IPS-18a (cell line): Measurements from ENCODE around the gene ZFYVE28.

Experiments used
- H3K27ac ChIP-seq: one replicate; pipeline ENCODE4 v1.5.1; 2013; ENCODE audit warnings: low read length
- H3K27me3 ChIP-seq: one replicate; pipeline ENCODE4 v1.6.1; 2013; ENCODE audit warnings: mild to moderate bottlenecking, low read length; ENCODE audit not compliant: control insufficient read depth, insufficient read depth
- H3K36me3 ChIP-seq: one replicate; pipeline ENCODE4 v1.6.1; 2013; ENCODE audit warnings: low read depth, low read length; ENCODE audit not compliant: control insufficient read depth
- H3K4me1 ChIP-seq: one replicate; pipeline ENCODE4 v1.6.1; 2013; ENCODE audit warnings: low read depth, low read length; ENCODE audit not compliant: control insufficient read depth
- H3K4me3 ChIP-seq: one replicate; pipeline ENCODE4 v1.5.1; 2013; ENCODE audit warnings: low read length
- H3K9ac ChIP-seq: one replicate; pipeline ENCODE4 v1.6.1; 2013; ENCODE audit warnings: mild to moderate bottlenecking, low read length, moderate library complexity
- H3K9me3 ChIP-seq: one replicate; pipeline ENCODE4 v1.6.1; 2013; ENCODE audit warnings: low read depth, low read length; ENCODE audit not compliant: control insufficient read depth

ZFYVE28 gene

GRCh38 chr4:2412534-2412884 lies 5.9 kb downstream of the ZFYVE28 start:
- peak overlapping the region; percentile 50 for H3K4me3 ChIP-seq

DNA sequence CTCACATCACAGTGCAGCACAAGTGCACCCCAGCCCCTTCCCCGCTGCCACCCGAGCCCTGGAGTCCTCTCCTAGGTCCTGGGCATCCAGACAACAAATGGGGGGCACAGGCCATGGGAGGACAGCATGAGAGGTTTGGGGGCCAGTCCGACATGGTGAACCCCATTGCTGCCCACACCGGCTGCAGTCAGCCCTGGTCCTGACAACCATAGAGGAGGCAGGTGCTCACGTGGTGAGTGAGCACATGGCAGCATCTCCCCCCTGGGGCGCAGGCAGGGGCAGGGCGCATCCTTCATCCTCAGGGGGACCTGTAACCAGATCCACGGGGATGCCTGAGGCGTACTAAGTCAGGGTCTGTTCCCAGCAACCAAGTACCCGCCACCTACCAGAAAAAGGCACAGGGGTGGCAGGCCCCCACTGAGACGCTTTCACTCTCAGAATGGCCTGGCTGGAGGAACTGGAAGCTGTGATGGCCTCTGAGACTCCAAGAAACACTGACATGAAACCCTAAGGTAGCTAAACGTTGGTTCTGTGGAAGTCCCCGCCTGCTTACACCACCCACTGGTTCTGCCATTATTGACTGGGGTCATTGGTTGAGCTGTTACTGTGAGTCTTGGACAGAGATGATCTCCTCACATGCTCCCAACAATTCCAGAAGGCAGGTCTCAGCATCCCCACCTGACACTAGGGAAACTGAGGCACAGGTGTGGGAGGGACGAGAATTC lies 6.5 kb downstream of the ZFYVE28 start:
- Histone ChIP-seq H3K36me3 (no peaks in the 10 kb centered on the region), H3K4me3 (no peak overlapping the region), H3K27me3 (peaks cover 43% of the 10 kb centered on the region), H3K27ac (no peak overlapping the region), H3K9ac (no peak overlapping the region), H3K9me3 (no peaks in the 10 kb centered on the region), H3K4me1 (peaks cover 22% of the 10 kb centered on the region)

More at GRCh38 chr4:2412534-2412884, 5.9 kb downstream of the ZFYVE28 start:
- Histone ChIP-seq H3K27me3 (peaks cover 49% of the 10 kb centered on the region), H3K27ac (no peak overlapping the region), H3K36me3 (no peaks in the 10 kb centered on the region), H3K4me1 (peaks cover 22% of the 10 kb centered on the region), H3K9ac (peak overlapping the region; percentile 19), H3K9me3 (no peaks in the 10 kb centered on the region)

DNA sequence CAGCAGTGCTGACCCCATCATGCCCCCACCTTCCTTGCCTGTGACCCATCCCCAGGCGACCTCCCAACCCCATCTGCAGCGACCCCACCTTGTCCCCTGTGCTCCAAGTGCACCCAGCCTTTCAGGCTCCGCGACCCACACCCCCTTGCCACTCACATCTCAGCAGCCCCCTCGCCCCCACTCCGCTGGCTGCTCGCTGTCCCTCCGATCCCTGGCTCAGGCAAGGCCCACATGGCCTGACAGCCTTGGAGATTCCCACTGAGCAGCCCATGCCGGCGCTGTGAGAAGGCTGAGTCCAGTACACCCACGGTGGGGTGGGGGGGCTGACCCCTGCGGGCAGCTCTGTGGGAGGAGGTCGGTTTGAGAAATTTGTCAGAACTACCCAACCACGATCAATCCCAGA lies 9.1 kb downstream of the ZFYVE28 start:
- Histone ChIP-seq H3K4me1 (peaks cover 18% of the 10 kb centered on the region), H3K9me3 (no peaks in the 10 kb centered on the region), H3K27me3 (peaks cover 17% of the 10 kb centered on the region), H3K36me3 (no peaks in the 10 kb centered on the region), H3K9ac (no peak overlapping the region), H3K4me3 (no peak overlapping the region), H3K27ac (no peak overlapping the region)

DNA sequence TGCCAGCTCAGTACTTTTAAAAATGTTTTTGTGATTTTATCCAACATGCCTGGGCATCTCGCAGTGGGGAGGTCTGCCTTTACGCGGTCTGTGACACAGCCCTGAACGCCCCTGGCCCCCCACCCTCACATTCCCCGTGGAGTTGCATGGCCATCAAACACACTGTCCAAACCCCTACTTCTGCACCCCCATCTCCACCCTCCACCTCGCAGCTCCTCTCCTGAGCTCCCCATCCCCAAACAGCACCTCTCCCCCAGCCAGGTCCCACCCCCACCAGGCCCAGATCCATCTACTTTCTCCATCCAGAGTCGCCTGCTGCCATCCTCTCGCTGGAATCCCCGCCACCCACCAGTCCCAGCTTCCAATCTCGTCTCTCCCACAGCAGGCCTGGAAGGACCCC lies 9.5 kb downstream of the ZFYVE28 start:
- Histone ChIP-seq H3K4me3 (no peak overlapping the region), H3K9ac (no peak overlapping the region), H3K9me3 (no peaks in the 10 kb centered on the region), H3K27ac (no peak overlapping the region), H3K36me3 (no peaks in the 10 kb centered on the region), H3K4me1 (peaks cover 16% of the 10 kb centered on the region), H3K27me3 (peaks cover 13% of the 10 kb centered on the region)

GRCh38 chr4:2408401-2408958 lies 10.0 kb downstream of the ZFYVE28 start:
- peaks cover 11% of the 10 kb centered on the region for H3K4me1 ChIP-seq
- peaks cover 9% of the 10 kb centered on the region for H3K27me3 ChIP-seq
- H3K27ac ChIP-seq = no peak overlapping the region
- H3K9ac ChIP-seq = no peak overlapping the region
- no peaks in the 10 kb centered on the region for H3K36me3 ChIP-seq
- H3K9me3 ChIP-seq = no peaks in the 10 kb centered on the region
- H3K4me3 ChIP-seq = no peak overlapping the region

GRCh38 chr4:2407991-2408342 lies 10.5 kb downstream of the ZFYVE28 start:
- Histone ChIP-seq H3K36me3 (no peaks in the 10 kb centered on the region), H3K9ac (no peak overlapping the region), H3K9me3 (no peaks in the 10 kb centered on the region), H3K27me3 (peaks cover 14% of the 10 kb centered on the region), H3K4me3 (no peak overlapping the region), H3K4me1 (peaks cover 6% of the 10 kb centered on the region), H3K27ac (no peak overlapping the region)

DNA sequence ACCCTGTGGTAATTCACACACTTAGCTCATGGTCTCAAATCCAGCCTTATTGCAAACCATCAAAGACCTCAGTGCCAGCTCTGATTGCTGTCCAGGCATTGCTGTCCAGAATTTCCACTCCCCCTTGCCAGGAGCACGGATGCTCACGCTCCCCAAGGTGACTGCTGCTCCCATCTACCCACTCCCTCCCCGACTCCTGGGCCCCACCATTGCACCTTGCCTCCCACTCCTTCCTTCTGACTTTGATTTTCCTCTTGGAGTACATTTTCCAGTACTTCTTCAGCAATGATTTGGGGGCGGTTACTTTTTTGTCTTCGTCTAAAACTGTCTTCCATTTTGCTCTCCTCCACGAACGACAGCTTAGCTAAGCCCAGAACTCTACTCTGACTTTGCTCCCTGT lies 11.5 kb downstream of the ZFYVE28 start:
- no peak overlapping the region for H3K27ac ChIP-seq
- H3K9me3 ChIP-seq = no peaks in the 10 kb centered on the region
- H3K4me3 ChIP-seq = no peak overlapping the region
- peaks cover 12% of the 10 kb centered on the region for H3K27me3 ChIP-seq
- H3K36me3 ChIP-seq = no peaks in the 10 kb centered on the region
- H3K9ac ChIP-seq = no peak overlapping the region
- peaks cover 6% of the 10 kb centered on the region for H3K4me1 ChIP-seq

DNA sequence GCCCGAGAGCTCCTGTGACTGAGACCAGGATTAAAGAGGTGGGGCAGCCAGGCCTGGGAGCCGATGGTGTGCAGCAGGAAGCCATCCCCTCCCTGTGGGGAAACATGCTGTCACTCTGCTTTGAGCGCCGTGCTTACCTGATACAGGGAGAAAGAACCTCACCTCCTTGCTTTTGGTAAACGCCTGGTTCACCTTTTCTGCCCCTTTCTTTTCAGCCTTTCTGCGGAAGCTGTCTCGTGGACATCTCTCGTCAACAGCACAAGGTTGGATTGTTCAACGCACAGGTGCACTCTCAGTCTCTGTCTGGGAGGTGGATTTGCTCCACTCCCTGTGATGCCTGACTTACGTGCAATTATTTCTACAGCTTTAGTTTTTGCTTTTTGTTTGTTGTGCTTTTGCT lies 12.0 kb downstream of the ZFYVE28 start:
- no peak overlapping the region for H3K27ac ChIP-seq
- peaks cover 9% of the 10 kb centered on the region for H3K4me1 ChIP-seq
- H3K4me3 ChIP-seq = no peak overlapping the region
- H3K9me3 ChIP-seq = no peaks in the 10 kb centered on the region
- H3K36me3 ChIP-seq = no peaks in the 10 kb centered on the region
- peaks cover 17% of the 10 kb centered on the region for H3K27me3 ChIP-seq
- H3K9ac ChIP-seq = no peak overlapping the region

DNA sequence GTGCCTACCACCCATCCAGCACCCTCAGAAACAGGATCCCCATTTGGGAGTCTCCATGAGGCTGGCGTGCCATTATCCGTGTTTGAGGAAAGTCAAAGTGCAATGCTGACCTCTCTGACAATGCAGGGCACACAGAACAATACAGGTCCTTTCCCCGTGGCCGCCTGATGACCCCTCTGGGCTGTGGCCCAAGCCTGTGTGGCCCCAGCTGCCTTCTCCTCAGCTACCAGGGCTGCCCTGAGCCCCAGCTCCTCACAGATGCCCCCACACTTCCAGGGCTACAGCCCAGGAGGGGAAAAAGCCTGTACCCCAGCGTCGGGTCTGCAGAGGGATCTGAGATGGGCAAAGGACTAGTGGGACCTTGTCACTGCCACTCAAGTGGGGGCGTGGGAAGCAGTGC lies 15.5 kb downstream of the ZFYVE28 start:
- H3K27me3 ChIP-seq = peaks cover 23% of the 10 kb centered on the region
- H3K9ac ChIP-seq = no peak overlapping the region
- no peak overlapping the region for H3K27ac ChIP-seq
- no peaks in the 10 kb centered on the region for H3K36me3 ChIP-seq
- H3K4me1 ChIP-seq = peaks cover 9% of the 10 kb centered on the region
- H3K9me3 ChIP-seq = no peaks in the 10 kb centered on the region
- no peak overlapping the region for H3K4me3 ChIP-seq

DNA sequence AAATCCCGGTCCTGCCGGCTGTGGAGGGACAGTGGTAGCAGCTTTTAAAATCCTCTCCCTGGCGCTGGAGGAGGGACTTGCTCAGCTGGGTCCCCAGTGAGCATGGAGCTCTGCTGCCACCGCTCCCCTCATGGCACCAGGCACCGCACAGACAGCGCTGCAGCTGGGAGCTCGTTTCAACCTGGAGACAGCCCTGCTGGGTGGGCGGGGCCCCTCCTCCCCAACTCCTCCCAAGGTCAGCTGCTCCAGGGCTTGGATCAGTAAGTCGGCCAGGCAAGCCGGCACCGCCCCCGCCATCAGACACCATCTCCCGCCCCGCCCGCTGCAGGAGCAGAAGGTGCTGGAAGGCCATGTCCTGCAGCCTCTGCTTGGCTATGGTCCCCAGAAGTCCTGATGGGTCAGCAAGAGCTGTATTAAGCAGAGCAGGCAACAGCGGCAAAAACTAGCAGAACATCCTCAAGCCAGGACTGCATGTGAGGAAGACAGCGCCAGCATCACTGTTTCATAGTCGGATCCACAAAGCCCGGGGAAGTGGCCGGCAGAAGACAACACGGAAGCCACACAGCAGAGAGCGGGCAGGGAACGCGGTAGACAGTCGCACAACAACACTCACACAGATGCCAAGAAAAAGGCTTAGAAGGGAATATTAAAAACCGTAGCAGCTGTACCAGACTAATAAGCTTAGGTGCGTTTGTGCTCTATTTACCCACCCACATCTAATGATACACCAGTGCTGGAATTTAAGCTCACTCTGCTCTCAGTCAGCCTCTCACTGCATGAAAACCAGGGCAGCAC lies 16.2 kb downstream of the ZFYVE28 start:
- no peaks in the 10 kb centered on the region for H3K9me3 ChIP-seq
- H3K27ac ChIP-seq = no peak overlapping the region
- peak overlapping the region; percentile 21 for H3K4me3 ChIP-seq
- no peaks in the 10 kb centered on the region for H3K36me3 ChIP-seq
- no peak overlapping the region for H3K9ac ChIP-seq
- H3K27me3 ChIP-seq = peaks cover 23% of the 10 kb centered on the region
- H3K4me1 ChIP-seq = peaks cover 9% of the 10 kb centered on the region

DNA sequence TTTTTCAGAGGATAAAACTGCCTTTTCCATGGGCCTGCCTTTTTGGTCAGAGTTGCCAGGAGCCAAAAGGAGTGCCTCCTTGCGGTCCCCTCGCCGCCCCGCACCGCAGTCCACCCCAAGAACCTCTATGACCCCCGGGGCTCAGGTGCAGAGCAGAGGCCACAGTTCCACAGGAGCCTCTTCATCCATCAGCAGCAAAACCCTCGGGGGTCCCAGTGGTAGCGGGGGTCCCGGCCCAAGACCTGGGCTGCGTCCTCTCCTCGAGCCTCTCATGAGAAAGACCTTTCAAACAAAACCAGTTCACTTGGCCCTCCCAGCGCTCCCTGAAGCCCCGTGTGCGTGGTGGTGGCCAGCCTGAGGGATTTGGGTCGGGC lies 16.8 kb downstream of the ZFYVE28 start:
- no peak overlapping the region for H3K9ac ChIP-seq
- H3K4me1 ChIP-seq = peaks cover 9% of the 10 kb centered on the region
- H3K27ac ChIP-seq = no peak overlapping the region
- no peaks in the 10 kb centered on the region for H3K9me3 ChIP-seq
- H3K27me3 ChIP-seq = peaks cover 23% of the 10 kb centered on the region
- H3K4me3 ChIP-seq = peak overlapping the region; percentile 21
- no peaks in the 10 kb centered on the region for H3K36me3 ChIP-seq
